22Rv1 (cell line): ENCODE data around the gene PTGES2.

ENCODE experiments used
- H3K27ac ChIP-seq: fragments of 450-650 bp; 2 replicates; pipeline ENCODE4 v1.5.1; 2017
- ZFX ChIP-seq: fragments of 450-650 bp; IDR thresholded peaks from 2 replicates; pipeline ENCODE4 v1.6.1; 2017; ENCODE audit warnings: antibody characterized with exemption, borderline replicate concordance
- TF ChIP-seq, protein P1 (sequence below): fragments of 450-650 bp; IDR thresholded peaks from 2 replicates; pipeline ENCODE4 v1.5.1; 2017; ENCODE audit warnings: mild to moderate bottlenecking

The PTGES2 gene

DNA sequence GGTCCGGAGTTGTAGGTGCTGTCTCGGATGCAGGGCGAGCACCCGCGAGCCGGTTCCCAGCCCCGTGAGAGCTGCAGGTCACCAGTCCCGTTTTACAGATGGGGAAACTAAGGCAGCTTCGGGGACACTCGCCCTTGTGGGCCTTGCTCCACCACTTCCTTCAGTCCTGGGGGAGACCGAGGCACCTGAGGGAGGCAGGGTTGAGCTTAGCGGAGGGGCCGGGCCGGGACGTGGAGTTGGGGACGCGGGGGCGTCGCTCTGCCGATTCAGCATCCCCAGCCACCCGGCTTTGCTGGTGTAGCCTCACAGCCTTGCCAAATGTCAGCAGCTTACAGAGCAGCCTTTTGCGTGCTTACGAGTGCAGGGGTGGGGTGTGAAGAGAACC, 33.1 kb upstream of the PTGES2 start:
- peak overlapping the region; percentile 63; the same call in 1 of the 2 replicates for H3K27ac ChIP-seq
- no peak for TF ChIP-seq ZFX
- TF ChIP-seq, protein P1, sequence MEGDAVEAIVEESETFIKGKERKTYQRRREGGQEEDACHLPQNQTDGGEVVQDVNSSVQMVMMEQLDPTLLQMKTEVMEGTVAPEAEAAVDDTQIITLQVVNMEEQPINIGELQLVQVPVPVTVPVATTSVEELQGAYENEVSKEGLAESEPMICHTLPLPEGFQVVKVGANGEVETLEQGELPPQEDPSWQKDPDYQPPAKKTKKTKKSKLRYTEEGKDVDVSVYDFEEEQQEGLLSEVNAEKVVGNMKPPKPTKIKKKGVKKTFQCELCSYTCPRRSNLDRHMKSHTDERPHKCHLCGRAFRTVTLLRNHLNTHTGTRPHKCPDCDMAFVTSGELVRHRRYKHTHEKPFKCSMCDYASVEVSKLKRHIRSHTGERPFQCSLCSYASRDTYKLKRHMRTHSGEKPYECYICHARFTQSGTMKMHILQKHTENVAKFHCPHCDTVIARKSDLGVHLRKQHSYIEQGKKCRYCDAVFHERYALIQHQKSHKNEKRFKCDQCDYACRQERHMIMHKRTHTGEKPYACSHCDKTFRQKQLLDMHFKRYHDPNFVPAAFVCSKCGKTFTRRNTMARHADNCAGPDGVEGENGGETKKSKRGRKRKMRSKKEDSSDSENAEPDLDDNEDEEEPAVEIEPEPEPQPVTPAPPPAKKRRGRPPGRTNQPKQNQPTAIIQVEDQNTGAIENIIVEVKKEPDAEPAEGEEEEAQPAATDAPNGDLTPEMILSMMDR = no peak

DNA sequence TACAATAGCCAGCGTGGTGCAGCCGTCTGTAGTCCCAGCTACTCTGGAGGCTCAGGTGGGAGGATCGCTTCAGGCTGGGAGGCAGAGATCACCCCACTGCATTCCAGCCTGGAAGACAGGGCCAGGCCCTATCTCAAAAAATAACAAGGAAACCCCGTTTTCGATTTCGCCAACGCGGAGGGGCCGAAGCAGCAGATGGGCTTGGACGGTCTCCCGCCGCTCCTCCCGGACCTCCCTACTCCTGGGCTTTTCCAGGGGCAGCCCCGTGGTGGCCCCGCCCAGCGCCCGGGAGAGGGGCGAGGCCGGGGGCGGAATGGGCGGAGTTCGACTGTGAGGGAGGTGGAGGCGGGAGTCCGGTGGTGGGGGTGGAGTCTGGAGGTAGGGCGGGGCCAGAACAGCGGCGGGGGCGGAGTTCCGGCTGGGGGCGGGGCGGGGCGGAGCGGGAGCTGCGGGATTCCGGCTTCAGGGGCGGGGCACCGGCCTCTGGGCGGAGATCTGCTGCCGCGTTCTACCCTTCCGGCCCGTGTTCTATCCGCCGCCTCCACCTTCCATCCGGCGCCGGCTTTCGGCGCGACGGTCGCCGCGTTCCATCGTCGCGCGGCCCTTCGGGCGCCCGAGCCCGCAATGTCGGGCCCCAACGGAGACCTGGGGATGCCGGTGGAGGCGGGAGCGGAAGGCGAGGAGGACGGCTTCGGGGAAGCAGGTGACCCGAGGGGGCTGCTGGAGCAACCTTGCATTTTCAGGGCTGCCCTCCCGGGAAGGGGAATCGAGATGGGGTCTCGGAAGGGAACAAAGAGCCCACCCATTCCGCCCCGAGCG, 32.5 kb upstream of the PTGES2 start, which contains the start of gene BBLN:
BBLN (plus strand) TSS at position 482 of the 819 bp plus-strand sequence; CDS start at position 625, 143 bp downstream.
- H3K27ac ChIP-seq = peak within 1 kb of the TSS; percentile 63
- TF ChIP-seq ZFX = no peak
- TF ChIP-seq, protein P1 = no peak

DNA sequence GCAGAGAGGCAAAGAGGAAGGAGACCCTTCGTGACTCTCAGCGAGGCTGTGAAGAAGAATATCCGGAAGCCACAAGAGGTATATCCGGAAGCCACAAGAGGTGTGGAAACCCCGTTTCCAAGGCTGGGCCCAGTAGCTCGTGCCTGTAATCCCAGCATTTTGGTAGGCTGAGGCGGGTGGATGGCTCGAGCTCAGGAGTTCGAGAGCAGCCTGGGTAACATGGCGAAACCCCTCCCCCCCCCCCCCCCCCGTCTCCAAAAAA, 31.9 kb upstream of the PTGES2 start:
- H3K27ac ChIP-seq = peak overlapping the region; percentile 63
- TF ChIP-seq, protein P1 = no peak

DNA sequence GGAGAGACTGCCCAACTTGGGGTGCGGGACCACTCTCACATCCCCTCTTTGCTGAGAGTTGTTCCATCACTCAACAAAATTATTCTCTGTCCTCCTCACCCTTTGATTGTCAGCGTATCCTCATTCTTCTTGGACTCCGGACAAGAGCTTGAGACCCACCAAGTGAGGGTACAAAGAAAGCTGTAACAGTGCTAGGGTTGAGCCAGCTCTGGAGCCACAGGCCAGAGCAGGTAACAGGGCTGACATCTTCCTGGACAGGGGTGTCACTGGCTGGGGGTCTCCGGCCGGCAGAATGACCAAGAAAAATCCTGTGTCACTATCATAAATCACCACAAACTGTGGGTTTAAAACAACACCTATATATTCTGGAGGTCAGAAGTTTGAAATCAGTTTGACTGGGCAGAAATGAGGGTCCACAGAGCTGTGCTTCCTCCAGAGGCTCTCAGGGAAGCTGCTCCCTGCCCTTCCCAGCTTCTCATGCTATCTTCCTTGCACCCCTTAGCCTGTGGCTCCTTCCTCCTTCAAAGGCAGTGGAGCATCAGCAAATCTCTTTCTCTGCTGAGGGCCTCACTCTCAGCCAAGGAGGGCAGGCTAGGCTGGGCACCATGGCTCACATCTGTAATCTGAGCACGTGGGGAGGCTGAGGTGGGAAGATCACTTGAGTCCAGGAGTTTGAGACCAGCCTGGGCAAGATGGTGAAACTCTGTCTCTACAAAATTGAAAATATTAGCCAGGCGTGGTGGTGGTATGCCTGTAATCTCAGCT, 28.4 kb upstream of the PTGES2 start:
- TF ChIP-seq, protein P1 = no peak
- TF ChIP-seq ZFX = no peak
- H3K27ac ChIP-seq = no peak overlapping the region

DNA sequence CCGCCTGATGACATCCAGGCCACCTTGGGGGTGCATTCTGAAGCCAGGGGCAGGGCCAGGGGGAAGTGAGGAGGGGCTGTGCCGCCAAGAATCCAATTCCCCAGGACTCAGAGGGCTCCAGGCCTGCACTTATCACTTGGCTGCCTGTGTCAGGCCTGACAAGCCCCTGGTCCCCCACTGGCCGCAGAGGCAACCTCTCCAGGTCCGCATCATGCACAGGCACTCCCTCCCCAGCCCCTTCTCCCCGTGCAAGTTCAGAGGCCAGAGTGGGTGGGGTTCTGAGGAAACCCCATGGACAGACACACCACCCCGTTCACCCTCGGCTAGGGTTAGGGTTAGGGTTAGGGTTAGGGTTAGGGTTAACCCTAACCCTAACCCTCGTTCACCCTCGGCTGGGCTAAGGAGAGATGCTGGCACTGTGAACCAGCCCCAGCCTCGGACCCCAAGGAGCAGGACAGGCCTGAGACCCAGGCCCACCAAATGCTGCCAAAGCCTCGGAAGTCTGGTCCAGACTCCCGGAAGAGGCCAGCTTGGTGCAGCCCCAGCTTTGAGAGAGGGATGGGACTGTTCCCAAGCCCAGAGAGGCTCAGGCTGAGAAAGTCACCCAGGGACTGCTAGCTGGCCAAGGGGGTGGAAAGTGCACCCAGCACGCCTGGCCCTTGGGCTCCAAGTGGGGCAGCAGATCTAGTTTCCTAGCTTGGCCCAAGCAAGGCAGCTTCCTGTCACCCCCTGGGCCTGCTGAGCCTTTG, 26.6 kb upstream of the PTGES2 start:
- no peak overlapping the region for H3K27ac ChIP-seq
- no peak for TF ChIP-seq ZFX
- TF ChIP-seq, protein P1 = no peak

DNA sequence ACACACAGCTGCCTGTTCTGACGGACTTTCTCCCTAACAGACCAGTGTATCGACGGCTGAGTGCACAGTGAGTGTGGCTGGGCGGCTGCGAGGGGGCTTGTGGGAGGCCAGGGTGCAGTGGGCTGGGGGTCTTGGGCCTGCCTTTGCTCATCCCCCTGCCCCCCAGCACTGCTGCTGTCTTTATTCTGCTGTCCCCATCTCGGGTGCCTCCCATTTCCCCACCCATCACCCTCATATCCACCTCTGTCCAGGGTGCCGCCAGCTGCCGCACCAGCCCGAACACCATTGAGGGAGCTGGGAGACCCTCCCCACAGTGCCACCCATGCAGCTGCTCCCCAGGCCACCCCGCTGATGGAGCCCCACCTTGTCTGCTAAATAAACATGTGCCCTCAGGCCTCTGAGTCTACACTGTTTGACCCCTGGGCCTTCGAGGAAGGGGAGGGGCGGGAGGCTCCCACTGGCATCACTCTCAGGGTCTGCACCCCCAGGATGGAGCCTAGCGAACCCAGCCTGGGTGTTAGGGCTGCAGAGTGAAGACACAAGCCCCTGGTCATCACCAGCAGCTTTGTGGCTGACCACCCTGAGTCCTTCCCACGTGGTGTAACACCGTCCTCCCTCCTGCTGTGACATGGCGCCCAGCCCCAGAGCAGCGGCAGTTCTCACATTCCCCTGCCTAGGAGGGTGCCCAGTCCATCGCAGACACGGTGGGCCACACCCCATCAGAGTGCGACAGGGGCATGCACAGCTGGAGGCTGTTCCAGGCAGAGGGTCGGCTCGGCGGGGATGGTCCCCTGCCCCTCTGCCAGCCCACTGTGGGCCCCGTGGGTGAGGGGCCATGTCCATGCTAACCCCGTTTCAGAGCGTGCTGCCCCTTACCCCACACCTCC, 25.8 kb upstream of the PTGES2 start:
- TF ChIP-seq, protein P1 = no peak
- TF ChIP-seq ZFX = no peak
- no peak overlapping the region for H3K27ac ChIP-seq
